HG02870 (cell line): ENCODE data around the gene NUP205.
A peak's percentile ranks its signal among the peaks of the same experiment; 100 is the strongest.
"Not testable (repeated sequence)": the region's sequence is repeated elsewhere in the genome, so short reads cannot be mapped to it uniquely, and the experiment has no call there.

Experiments
- ATAC-seq: cut with Tn5 transposase; IDR thresholded peaks from one replicate; pipeline ENCODE4 v1.9.1; 2021; ENCODE audit warnings: mild to moderate bottlenecking, moderate library complexity; ENCODE audit not compliant: unreplicated experiment

NUP205 gene

GRCh38 chr7:135666156-135666555 lies 108.4 kb downstream of the NUP205 start:
- no peak for ATAC-seq

- no peak for ATAC-seq
Observed at GRCh38 chr7:135666846-135667245, 109.1 kb downstream of the NUP205 start.

GRCh38 chr7:135667626-135668025 lies 109.9 kb downstream of the NUP205 start:
- ATAC-seq: not testable (repeated sequence)

- ATAC-seq: not testable (repeated sequence)
Observed at GRCh38 chr7:135668852-135669395, 111.2 kb downstream of the NUP205 start.

GRCh38 chr7:135669774-135670173 lies 112.1 kb downstream of the NUP205 start:
- ATAC-seq: no peak

- ATAC-seq: no peak
Observed at GRCh38 chr7:135670179-135670578, 112.5 kb downstream of the NUP205 start.

GRCh38 chr7:135672560-135673359 lies 115.0 kb downstream of the NUP205 start:
- peak; percentile 75 for ATAC-seq

- ATAC-seq: no peak
Observed at GRCh38 chr7:135673360-135673706, 115.6 kb downstream of the NUP205 start.

GRCh38 chr7:135678612-135679575 lies 121.2 kb downstream of the NUP205 start:
- ATAC-seq: no peak

GRCh38 chr7:135681762-135682161 lies 124.0 kb downstream of the NUP205 start:
- no peak for ATAC-seq

GRCh38 chr7:135682191-135682590 lies 124.5 kb downstream of the NUP205 start:
- ATAC-seq: no peak

GRCh38 chr7:135683609-135684008 lies 125.9 kb downstream of the NUP205 start:
- ATAC-seq: no peak

- no peak for ATAC-seq
Observed at GRCh38 chr7:135684136-135684535, 126.4 kb downstream of the NUP205 start.

- ATAC-seq: no peak
Observed at GRCh38 chr7:135684699-135685098, 127.0 kb downstream of the NUP205 start.

GRCh38 chr7:135685306-135686084 lies 127.8 kb downstream of the NUP205 start:
- no peak for ATAC-seq

GRCh38 chr7:135687466-135687865 lies 129.7 kb downstream of the NUP205 start:
- ATAC-seq: no peak

GRCh38 chr7:135690566-135690965 lies 132.8 kb downstream of the NUP205 start:
- no peak for ATAC-seq

GRCh38 chr7:135692055-135692454 lies 134.3 kb downstream of the NUP205 start:
- no peak for ATAC-seq

GRCh38 chr7:135692606-135693005 lies 134.9 kb downstream of the NUP205 start:
- not testable (repeated sequence) for ATAC-seq

- ATAC-seq: no peak
Observed at GRCh38 chr7:135693558-135693957, 135.8 kb downstream of the NUP205 start.
